DOHH2 (cell line): Measurements from ENCODE around the gene LCMT1.

Experiments
- H3F3A ChIP-seq: fragments of 200-600 bp; sonication (generic), shearing (Covaris generic); 2 replicates; pipeline ENCODE4 v1.6.0; 2016; ENCODE audit warnings: antibody characterized with exemption, mild to moderate bottlenecking; ENCODE audit not compliant: control insufficient read depth, insufficient read depth
- H3K27ac ChIP-seq: fragments of 200-600 bp; sonication (generic); 2 replicates; pipeline ENCODE4 v1.5.1; 2014; ENCODE audit warnings: low read depth, mild to moderate bottlenecking, low read length, moderate library complexity
- H3K27me3 ChIP-seq: fragments of 200-600 bp; sonication (generic); 2 replicates; pipeline ENCODE4 v1.6.1; 2014; ENCODE audit warnings: mild to moderate bottlenecking, low read length, mixed read lengths; ENCODE audit not compliant: control insufficient read depth
- H3K36me3 ChIP-seq: fragments of 200-600 bp; sonication (generic); 2 replicates; pipeline ENCODE4 v1.6.1; 2014; ENCODE audit warnings: mild to moderate bottlenecking, low read length, moderate library complexity, mixed read lengths; ENCODE audit not compliant: control insufficient read depth
- H3K4me1 ChIP-seq: fragments of 200-600 bp; sonication (generic); 2 replicates; pipeline ENCODE4 v1.6.1; 2014; ENCODE audit warnings: mild to moderate bottlenecking, low read length, mixed read lengths; ENCODE audit not compliant: control insufficient read depth
- H3K4me2 ChIP-seq: fragments of 200-600 bp; sonication (generic); 2 replicates; pipeline ENCODE4 v1.6.0; 2014; ENCODE audit warnings: mild to moderate bottlenecking, low read length, moderate library complexity
- H3K4me3 ChIP-seq: fragments of 200-600 bp; sonication (generic); 2 replicates; pipeline ENCODE4 v1.5.1; 2014; ENCODE audit warnings: mild to moderate bottlenecking, low read length, mixed read lengths
- H3K79me2 ChIP-seq: fragments of 200-600 bp; sonication (generic); 2 replicates; pipeline ENCODE4 v1.6.1; 2014; ENCODE audit warnings: mild to moderate bottlenecking, low read length, mixed read lengths; ENCODE audit not compliant: control insufficient read depth
- H3K9me2 ChIP-seq: fragments of 200-600 bp; sonication (generic); replicated peaks from 2 replicates; pipeline ENCODE4 v1.6.1; 2014; ENCODE audit warnings: mild to moderate bottlenecking, low read length, mixed read lengths; ENCODE audit not compliant: control insufficient read depth
- H3K9me3 ChIP-seq: fragments of 200-600 bp; sonication (generic); 2 replicates; pipeline ENCODE4 v1.6.1; 2014; ENCODE audit warnings: antibody characterized with exemption, low read length, mixed read lengths; ENCODE audit not compliant: control insufficient read depth, insufficient read depth
- H4K20me1 ChIP-seq: fragments of 200-600 bp; sonication (generic); 2 replicates; pipeline ENCODE4 v1.6.0; 2014; ENCODE audit warnings: low read depth, mild to moderate bottlenecking, antibody characterized with exemption, low read length, moderate library complexity; ENCODE audit not compliant: control insufficient read depth, insufficient read depth
- CTCF ChIP-seq: fragments of 200-600 bp; sonication (generic); IDR thresholded peaks from one replicate; pipeline ENCODE4 v1.5.1; 2014; ENCODE audit warnings: antibody characterized with exemption, mild to moderate bottlenecking, low read depth, low read length; ENCODE audit not compliant: poor library complexity, severe bottlenecking
- EZH2phosphoT487 ChIP-seq: fragments of 200-600 bp; sonication (generic); IDR thresholded peaks from 2 replicates; pipeline ENCODE4 v1.6.1; 2017; ENCODE audit warnings: borderline replicate concordance, mild to moderate bottlenecking, antibody characterized with exemption, low read length, moderate library complexity, mixed read lengths

Gene LCMT1

GRCh38 chr16:25064937-25065336 lies 46.6 kb upstream of the LCMT1 start:
- H3F3A ChIP-seq: no peaks in the 10 kb centered on the region
- no peaks in the 10 kb centered on the region for H3K9me2 ChIP-seq
- H4K20me1 ChIP-seq: no peaks in the 10 kb centered on the region
- peaks cover 18% of the 10 kb centered on the region for H3K4me1 ChIP-seq
- H3K79me2 ChIP-seq: no peaks in the 10 kb centered on the region
- H3K27me3 ChIP-seq: peaks cover 15% of the 10 kb centered on the region
- no peak overlapping the region for H3K4me2 ChIP-seq
- H3K4me3 ChIP-seq: no peak overlapping the region
- H3K9me3 ChIP-seq: no peaks in the 10 kb centered on the region
- no peaks in the 10 kb centered on the region for H3K36me3 ChIP-seq
- TF ChIP-seq CTCF: no peak
- no peak for TF ChIP-seq EZH2phosphoT487
- no peak overlapping the region for H3K27ac ChIP-seq

- H3K9me2 ChIP-seq: no peaks in the 10 kb centered on the region
- H3K4me2 ChIP-seq: peak overlapping the region; percentile 98
- no peak overlapping the region for H3K27ac ChIP-seq
- peak overlapping the region; percentile 83 for H3K4me3 ChIP-seq
- no peaks in the 10 kb centered on the region for H3K9me3 ChIP-seq
- H3F3A ChIP-seq: no peaks in the 10 kb centered on the region
- H3K79me2 ChIP-seq: no peaks in the 10 kb centered on the region
- no peak for TF ChIP-seq EZH2phosphoT487
- peak; percentile 28 for TF ChIP-seq CTCF
- H4K20me1 ChIP-seq: no peaks in the 10 kb centered on the region
- no peaks in the 10 kb centered on the region for H3K36me3 ChIP-seq
- H3K4me1 ChIP-seq: peaks cover 18% of the 10 kb centered on the region
- H3K27me3 ChIP-seq: peaks cover 15% of the 10 kb centered on the region
These were observed 45.6 kb upstream of the LCMT1 start for GRCh38 chr16:25065899-25066298.

- Histone ChIP-seq H3F3A (no peaks in the 10 kb centered on the region), H3K9me3 (no peaks in the 10 kb centered on the region), H3K9me2 (no peaks in the 10 kb centered on the region), H3K27me3 (peaks cover 15% of the 10 kb centered on the region), H3K36me3 (no peaks in the 10 kb centered on the region), H3K27ac (no peak overlapping the region), H3K4me2 (peak overlapping the region; percentile 98), H3K4me1 (peaks cover 18% of the 10 kb centered on the region), H3K4me3 (peak overlapping the region; percentile 83), H3K79me2 (no peaks in the 10 kb centered on the region), H4K20me1 (no peaks in the 10 kb centered on the region)
- TF ChIP-seq EZH2phosphoT487 (no peak), CTCF (no peak)
These were observed 45.2 kb upstream of the LCMT1 start for GRCh38 chr16:25066426-25066746.
